GM19468 (cell line): ENCODE data around the gene RIBC1.
"Not testable (repeated sequence)": the region's sequence is repeated elsewhere in the genome, so short reads cannot be mapped to it uniquely, and the experiment has no call there.

Source experiments
- ATAC-seq: cut with Tn5 transposase; IDR thresholded peaks from one replicate; pipeline ENCODE4 v1.9.1; 2021; ENCODE audit warnings: mild to moderate bottlenecking, moderate library complexity, moderate number of reproducible peaks; ENCODE audit not compliant: unreplicated experiment; ENCODE audit errors: extremely low read depth

Gene RIBC1

GRCh38 chrX:53433651-53434639 lies 11.3 kb downstream of the RIBC1 start, which contains the start of gene HSD17B10:
Gene HSD17B10 (minus strand): TSS chrX:53434370. CDS start chrX:53434345, 25 bp downstream.
- ATAC-seq, result peak; percentile 49

DNA sequence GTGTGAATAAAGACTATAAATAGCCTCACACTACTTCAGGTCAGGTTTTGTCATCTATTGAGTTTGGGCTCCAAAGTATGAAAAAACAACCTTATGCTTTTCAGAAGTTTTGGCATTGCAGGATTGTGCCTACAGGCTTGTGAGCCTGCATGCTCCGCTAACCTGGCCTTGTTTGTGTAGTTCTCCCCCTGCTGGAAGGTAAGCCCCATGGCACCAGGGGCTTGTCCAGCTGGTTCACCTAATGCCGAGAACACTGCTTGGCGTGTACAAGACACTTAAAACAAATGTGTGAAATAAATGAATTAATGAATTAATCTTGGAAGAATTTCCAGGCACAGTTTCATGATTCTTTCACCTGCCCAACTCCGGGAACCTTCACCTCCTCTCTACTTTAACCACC lies 13.3 kb downstream of the RIBC1 start:
- peak; percentile 55 for ATAC-seq

- ATAC-seq, result no peak
These were observed 14.5 kb downstream of the RIBC1 start for GRCh38 chrX:53437206-53437605.

GRCh38 chrX:53438174-53438831 lies 15.6 kb downstream of the RIBC1 start:
- no peak for ATAC-seq

- no peak for ATAC-seq
These were observed 16.2 kb downstream of the RIBC1 start for GRCh38 chrX:53438832-53439230.

DNA sequence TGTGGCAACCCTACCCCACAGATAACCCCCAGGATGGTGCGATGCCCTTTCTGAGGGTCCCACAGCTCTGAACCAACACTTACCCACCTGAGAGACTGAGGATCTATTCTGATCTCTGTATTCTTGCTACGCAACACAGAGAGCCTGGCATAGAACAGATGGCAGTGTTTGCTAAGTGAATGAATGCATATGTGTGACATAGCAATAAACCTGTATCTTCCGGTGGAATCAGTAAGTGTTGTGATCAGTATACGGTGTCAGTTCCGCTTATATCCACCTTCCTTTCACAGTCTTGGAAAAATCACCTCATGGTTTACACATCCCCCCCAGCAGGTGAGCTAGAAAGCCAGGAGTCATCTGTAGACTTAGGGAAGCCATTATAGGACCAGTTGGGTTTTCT lies 17.4 kb downstream of the RIBC1 start:
- no peak for ATAC-seq

DNA sequence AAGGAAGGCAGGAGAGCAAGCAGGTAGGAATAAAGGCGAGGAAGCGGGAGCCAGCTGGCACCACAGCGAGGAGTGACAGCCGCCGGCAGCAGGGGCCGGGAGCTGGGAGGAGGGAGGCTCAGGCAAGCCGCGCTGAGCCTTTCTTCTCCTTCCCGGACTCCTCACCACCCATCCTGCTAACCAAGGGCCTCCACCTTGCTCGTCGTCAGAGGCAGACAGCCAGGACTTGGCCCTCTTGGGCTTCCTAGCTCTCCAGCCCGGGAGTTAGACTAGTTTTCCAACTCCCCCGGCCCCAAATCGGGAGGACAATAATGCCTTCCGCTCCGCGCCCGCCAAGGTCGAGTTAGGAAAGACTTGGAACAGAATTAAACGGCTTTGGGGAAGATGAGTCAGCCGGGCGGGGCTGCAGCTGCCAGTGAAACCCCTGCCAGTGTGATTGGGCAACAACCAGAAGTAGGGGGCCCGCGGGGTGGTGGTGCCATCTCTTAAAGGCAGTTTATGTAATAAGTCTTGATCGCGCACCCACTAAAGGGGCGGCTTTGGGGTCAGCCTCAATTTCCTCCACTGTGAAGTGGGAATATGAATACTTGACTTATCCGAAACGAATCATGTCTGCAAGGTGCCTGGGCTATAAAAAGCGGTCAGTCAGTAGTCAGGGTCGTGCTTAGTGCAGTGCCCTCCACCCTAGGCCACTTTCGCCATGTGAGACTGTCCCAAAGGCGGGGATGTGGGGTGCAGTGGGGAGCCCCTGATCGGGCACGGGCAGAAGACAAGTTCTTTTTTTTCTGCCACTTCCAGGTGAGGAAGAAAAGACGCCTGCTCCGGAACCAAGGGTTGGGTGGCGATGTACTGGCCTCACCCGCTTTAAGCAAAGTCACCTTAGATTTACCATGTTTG lies 18.2 kb downstream of the RIBC1 start:
- ATAC-seq, result no peak

DNA sequence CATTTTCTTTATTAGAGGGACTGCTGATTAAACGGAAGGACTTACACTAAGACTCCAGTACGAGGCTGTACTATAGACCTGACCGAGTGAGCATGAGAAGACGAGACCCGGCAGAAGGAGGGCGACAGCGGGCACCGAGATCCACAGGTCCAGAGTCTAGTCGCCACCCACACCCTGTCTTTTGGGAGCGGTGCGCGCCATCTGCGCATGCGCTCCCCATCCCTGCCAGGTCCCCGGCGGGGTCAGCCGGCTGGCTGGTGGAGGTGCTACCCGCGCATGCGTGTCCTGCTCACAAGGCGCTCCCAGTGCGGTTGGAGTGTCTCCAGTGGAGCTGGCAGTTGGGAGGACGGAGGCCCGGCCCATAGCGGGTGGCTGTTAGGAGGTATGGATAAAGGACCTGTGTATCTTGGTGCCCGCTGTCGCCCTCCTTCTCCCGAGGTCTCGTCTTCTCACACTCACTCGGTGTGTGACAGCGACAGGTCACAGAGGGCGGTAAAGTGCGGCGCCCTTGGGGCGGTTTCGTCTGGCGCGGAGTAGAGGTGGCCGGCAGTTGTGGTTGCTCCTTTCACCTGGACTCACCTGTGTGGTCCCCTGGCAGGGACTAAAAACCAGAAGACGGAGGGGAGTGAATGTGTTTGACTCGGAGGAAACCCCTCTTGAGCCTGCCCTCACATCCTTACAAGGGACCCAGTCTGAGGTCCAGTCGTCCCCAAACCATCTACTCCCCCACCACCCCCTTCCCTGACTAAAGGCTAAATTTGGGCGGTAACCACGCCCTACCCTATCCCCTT lies 19.1 kb downstream of the RIBC1 start:
- peak; percentile 44 for ATAC-seq

DNA sequence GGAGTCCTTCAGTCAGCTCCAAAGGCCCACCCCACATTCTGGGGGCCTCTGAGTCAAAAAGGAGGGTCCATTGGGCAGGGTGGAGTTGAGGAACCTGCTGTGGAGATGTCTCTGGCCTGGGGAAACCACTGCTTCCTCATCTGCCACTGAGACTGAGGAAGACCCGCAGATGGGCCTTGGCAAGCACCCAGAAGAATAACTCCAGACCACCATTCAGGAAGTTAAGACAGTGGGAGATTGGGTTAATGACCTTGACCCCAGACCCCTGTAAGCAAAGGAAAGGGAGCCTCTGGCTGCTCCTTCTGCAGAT lies 19.6 kb downstream of the RIBC1 start:
- ATAC-seq, result no peak

- ATAC-seq, result no peak
These were observed 23.3 kb downstream of the RIBC1 start for GRCh38 chrX:53445977-53446376.

- no peak for ATAC-seq
These were observed 24.8 kb downstream of the RIBC1 start for GRCh38 chrX:53447441-53447840.

DNA sequence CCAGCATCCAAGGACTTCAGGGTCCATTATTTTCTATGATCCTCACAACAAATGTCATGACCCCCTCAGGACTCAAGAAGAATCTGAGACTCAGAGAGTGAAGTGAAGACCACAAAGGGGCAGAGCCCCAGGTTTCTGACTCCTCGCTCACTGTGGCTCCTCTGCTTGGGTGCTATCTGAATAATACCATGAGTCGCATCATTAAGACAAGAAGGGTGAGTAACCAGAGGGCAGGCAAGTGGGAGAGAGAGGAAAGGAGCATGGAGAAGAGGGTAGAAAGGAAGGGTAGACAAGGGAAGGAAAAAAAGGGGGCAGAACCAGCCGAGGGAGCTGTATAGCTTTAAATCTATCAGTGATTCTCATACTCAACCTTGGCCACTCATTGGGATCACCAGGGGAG lies 27.0 kb downstream of the RIBC1 start:
- ATAC-seq, result no peak

- ATAC-seq, result no peak
These were observed 30.1 kb downstream of the RIBC1 start for GRCh38 chrX:53452812-53453211.

GRCh38 chrX:53456254-53456653 lies 33.6 kb downstream of the RIBC1 start:
- no peak for ATAC-seq

DNA sequence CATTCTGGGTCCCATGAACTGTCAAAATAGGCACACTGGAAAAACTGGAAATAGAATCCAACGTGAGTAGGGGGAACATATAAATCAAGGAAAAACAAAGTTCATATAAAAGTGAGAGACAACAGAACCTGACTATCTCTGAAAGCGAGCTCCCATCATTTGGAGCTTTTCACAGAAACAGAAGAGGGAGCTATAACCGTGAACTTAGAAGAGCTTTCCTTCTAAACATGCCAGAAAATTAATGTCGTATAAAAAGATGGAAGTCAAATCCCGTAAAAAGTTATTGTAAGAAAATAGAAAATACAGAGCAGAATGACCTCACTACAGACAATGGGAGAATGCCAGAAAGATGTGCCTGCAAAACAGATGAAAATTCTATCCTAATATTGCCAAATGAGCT lies 35.4 kb downstream of the RIBC1 start:
- no peak for ATAC-seq

GRCh38 chrX:53468659-53469058 lies 46.0 kb downstream of the RIBC1 start:
- not testable (repeated sequence) for ATAC-seq

DNA sequence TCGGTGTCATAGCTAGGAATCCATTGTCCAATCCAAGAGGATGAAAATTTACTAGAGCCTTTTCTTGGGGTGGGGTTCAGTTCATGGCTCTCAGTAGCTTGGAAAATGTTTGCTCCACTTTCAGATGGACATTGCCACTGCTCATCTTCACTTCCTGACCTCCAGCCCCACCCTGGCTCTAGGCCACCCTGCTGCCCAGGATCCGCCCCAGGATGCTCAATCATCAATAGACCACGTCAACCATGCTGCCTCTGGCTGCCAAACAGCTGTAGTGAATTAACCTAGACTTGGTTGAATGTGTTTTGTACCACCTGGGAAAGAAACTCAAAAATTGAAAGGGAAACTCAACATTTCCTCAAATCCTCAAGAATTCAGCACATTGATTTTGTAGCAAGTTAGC lies 48.7 kb downstream of the RIBC1 start:
- no peak for ATAC-seq

DNA sequence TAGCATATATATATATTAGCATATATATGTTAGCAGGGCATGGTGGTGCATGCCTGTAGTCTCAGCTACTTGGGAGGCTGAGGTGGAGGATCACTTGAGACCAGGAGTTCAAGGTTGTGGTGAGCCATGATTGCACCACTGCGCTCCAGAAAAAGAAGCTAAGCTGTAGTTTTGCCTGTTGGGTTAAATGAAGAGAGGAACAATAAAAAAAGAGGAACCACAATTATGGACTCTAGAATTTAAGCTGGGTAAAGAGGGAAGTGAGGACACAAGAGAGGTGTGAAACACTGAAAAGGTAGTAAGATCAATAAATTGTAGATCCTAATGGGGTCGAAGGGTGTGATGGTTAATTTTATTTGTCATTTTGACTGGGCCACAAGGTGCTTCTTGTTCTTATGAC lies 52.0 kb downstream of the RIBC1 start:
- ATAC-seq, result no peak

GRCh38 chrX:53476371-53476770 lies 53.7 kb downstream of the RIBC1 start:
- ATAC-seq, result no peak

DNA sequence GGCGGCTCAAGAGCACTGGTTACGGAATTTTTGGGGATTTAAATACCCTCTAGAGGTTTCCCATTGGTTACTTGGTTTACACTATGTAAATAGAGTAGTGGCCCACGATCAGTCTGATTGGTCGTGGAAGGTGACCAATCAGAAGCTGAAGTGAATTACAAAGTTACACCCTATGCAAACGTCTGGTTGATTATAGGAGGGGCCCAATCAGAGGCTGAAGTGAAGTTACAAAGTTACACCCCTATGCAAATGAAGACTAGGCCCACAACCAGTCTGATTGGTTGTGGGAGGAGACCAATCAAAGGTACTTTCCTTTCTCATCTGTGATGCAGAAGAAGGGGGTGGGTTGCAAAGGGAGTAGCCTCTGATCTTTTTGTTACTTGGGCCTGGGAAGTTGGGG lies 56.6 kb downstream of the RIBC1 start:
- ATAC-seq, result no peak
